Activated CD4-positive, alpha-beta T cell treated with anti-CD3 and anti-CD28 coated beads for 36 hours (primary cell): ENCODE measurements around the gene CADM1. TPM values are rescaled to one million over a fixed set of nuclear protein-coding genes. Genes with fewer than 3 reads are reported as not detected.

Experiments
- ATAC-seq: fragments of 200-7000 bp; cut with Tn5 transposase; one replicate; pipeline ENCODE4 v1.10.0; 2021; ENCODE audit warnings: mild to moderate bottlenecking, moderate library complexity
- CTCF ChIA-PET: fragments of 350-600 bp; sonication (Branson Sonifier 250); formaldehyde crosslinking; loops from one replicate; lab custom pipeline; 2021; ENCODE audit warnings: antibody characterized with exemption; lab: Charles Lee
- POLR2A ChIA-PET: fragments of 350-600 bp; sonication (Branson Sonifier 250); formaldehyde crosslinking; loops from one replicate; lab custom pipeline; 2021; ENCODE audit warnings: antibody characterized with exemption, inconsistent platforms; lab: Charles Lee
- DNase-seq: peaks from one replicate; pipeline ENCODE4 v3.0.0-alpha.2; 2020
- H3K27ac Mint-ChIP-seq: one replicate; pipeline ENCODE4 v1.8.0; 2021; ENCODE audit warnings: mixed read lengths
- H3K27me3 Mint-ChIP-seq: one replicate; pipeline ENCODE4 v1.8.0; 2021; ENCODE audit warnings: mixed read lengths
- H3K36me3 Mint-ChIP-seq: one replicate; pipeline ENCODE4 v1.8.0; 2021; ENCODE audit warnings: low read depth, mixed read lengths
- H3K4me1 Mint-ChIP-seq: one replicate; pipeline ENCODE4 v1.8.0; 2021; ENCODE audit warnings: mixed read lengths
- H3K4me3 Mint-ChIP-seq: one replicate; pipeline ENCODE4 v1.8.0; 2021; ENCODE audit warnings: mild to moderate bottlenecking, moderate library complexity, mixed read lengths
- H3K9me3 Mint-ChIP-seq: one replicate; pipeline ENCODE4 v1.8.0; 2021; ENCODE audit warnings: low read depth, mixed read lengths
- intact Hi-C, 2 experiments: fragments of 100-400 bp; cut with DNase I in 1 of 2; cut with micrococcal nuclease in 1 of 2; formaldehyde crosslinking; loops; one replicate each; pipeline versions ENCODE4 v1.14.2 to v1.15.1; 2022 to 2024; cut with DNase I, micrococcal nuclease
- total RNA-seq, 2 experiments: library from RNA; stranded (reverse); gene quantifications; one replicate each; pipeline ENCODE4 v1.2.3, GENCODE V29; 2021

CADM1 gene
- total RNA-seq, 2 experiments from 2014 or later: 0.58 to 0.91 TPM

GRCh38 chr11:115506954-115507675 lies 2.9 kb upstream of the CADM1 start:
- intact Hi-C loops: loop anchor here in 1 of 2 experiments (10.0 kb wide), 1 partner anchor 1632 kb away; the partner anchor contains the start of gene USP28
- no peak for DNase-seq
- Mint-ChIP-seq H3K4me1 (peaks cover 10% of the 10 kb centered on the region), H3K27me3 (peaks cover 34% of the 10 kb centered on the region), H3K27ac (no peak overlapping the region), H3K36me3 (no peaks in the 10 kb centered on the region), H3K9me3 (no peaks in the 10 kb centered on the region), H3K4me3 (no peak overlapping the region)
- no peak for ATAC-seq
- ChIA-PET CTCF (interaction anchor here (0.6 kb wide), 1 partner anchor 44 kb away, joined by 3 read pairs; no protein-coding TSS in a partner anchor), POLR2A (no interaction called here)

GRCh38 chr11:115505175-115505574 lies 960 bp upstream of the CADM1 start:
- ATAC-seq (no peak), DNase-seq (no peak)
- no peak overlapping the region for H3K4me3 Mint-ChIP-seq
- H3K4me1 Mint-ChIP-seq: peaks cover 10% of the 10 kb centered on the region
- POLR2A ChIA-PET: no interaction called here
- CTCF ChIA-PET: no interaction called here
- no peaks in the 10 kb centered on the region for H3K9me3 Mint-ChIP-seq
- no peak overlapping the region for H3K27ac Mint-ChIP-seq
- intact Hi-C loops: loop anchor here in 1 of 2 experiments (2.0 to 10.0 kb wide), 2 partner anchors 170 to 1630 kb away; partner anchors contain the start of gene USP28
- H3K27me3 Mint-ChIP-seq: peaks cover 32% of the 10 kb centered on the region
- H3K36me3 Mint-ChIP-seq: no peaks in the 10 kb centered on the region

GRCh38 chr11:115503886-115504275 lies 334 bp downstream of the CADM1 start:
- ChIA-PET CTCF (no interaction called here), POLR2A (no interaction called here)
- Mint-ChIP-seq H3K27ac (no peak overlapping the region), H3K4me1 (peaks cover 10% of the 10 kb centered on the region), H3K36me3 (no peaks in the 10 kb centered on the region), H3K27me3 (peaks cover 30% of the 10 kb centered on the region), H3K4me3 (peak overlapping the region; percentile 44), H3K9me3 (no peaks in the 10 kb centered on the region)
- intact Hi-C loops: loop anchor here (1.0 to 10.0 kb wide), 6 partner anchors 167 to 1629 kb away; partner anchors contain the start of genes BUD13 (in 1 of the 2) and USP28 (in 1 of the 2)
- ATAC-seq: no peak
- DNase-seq: peak; percentile 6

GRCh38 chr11:115503083-115503885 lies 931 bp downstream of the CADM1 start:
- no peaks in the 10 kb centered on the region for H3K36me3 Mint-ChIP-seq
- DNase-seq (peak; percentile 52), ATAC-seq (peak; percentile 21)
- no peaks in the 10 kb centered on the region for H3K9me3 Mint-ChIP-seq
- H3K4me3 Mint-ChIP-seq: peak overlapping the region; percentile 44
- H3K27me3 Mint-ChIP-seq: peaks cover 32% of the 10 kb centered on the region
- POLR2A ChIA-PET: no interaction called here
- CTCF ChIA-PET: no interaction called here
- no peak overlapping the region for H3K27ac Mint-ChIP-seq
- peaks cover 10% of the 10 kb centered on the region for H3K4me1 Mint-ChIP-seq
- intact Hi-C loops: loop anchor here (5.0 to 10.0 kb wide), 4 partner anchors 166 to 1628 kb away; partner anchors contain the start of genes BUD13 (in 1 of the 2) and USP28 (in 1 of the 2)

GRCh38 chr11:115502636-115503082 lies 1.6 kb downstream of the CADM1 start:
- H3K4me1 Mint-ChIP-seq: peaks cover 10% of the 10 kb centered on the region
- ChIA-PET CTCF (no interaction called here), POLR2A (no interaction called here)
- peaks cover 33% of the 10 kb centered on the region for H3K27me3 Mint-ChIP-seq
- H3K27ac Mint-ChIP-seq: no peak overlapping the region
- ATAC-seq: no peak
- H3K4me3 Mint-ChIP-seq: no peak overlapping the region
- DNase-seq: no peak
- H3K36me3 Mint-ChIP-seq: no peaks in the 10 kb centered on the region
- intact Hi-C loops: loop anchor here (5.0 to 10.0 kb wide), 4 partner anchors 165 to 1628 kb away; partner anchors contain the start of genes BUD13 (in 1 of the 2) and USP28 (in 1 of the 2)
- H3K9me3 Mint-ChIP-seq: no peaks in the 10 kb centered on the region

GRCh38 chr11:115501893-115502589 lies 2.2 kb downstream of the CADM1 start:
- peak; percentile 35 for DNase-seq
- intact Hi-C loops: loop anchor here (5.0 to 10.0 kb wide), 4 partner anchors 165 to 1627 kb away; partner anchors contain the start of genes BUD13 (in 1 of the 2) and USP28 (in 1 of the 2)
- peaks cover 10% of the 10 kb centered on the region for H3K4me1 Mint-ChIP-seq
- no peak overlapping the region for H3K27ac Mint-ChIP-seq
- no peaks in the 10 kb centered on the region for H3K9me3 Mint-ChIP-seq
- peak; percentile 45 for ATAC-seq
- ChIA-PET CTCF (no interaction called here), POLR2A (no interaction called here)
- H3K27me3 Mint-ChIP-seq: peaks cover 33% of the 10 kb centered on the region
- H3K4me3 Mint-ChIP-seq: no peak overlapping the region
- no peaks in the 10 kb centered on the region for H3K36me3 Mint-ChIP-seq

- intact Hi-C loops: loop anchor here (5.0 to 10.0 kb wide), 4 partner anchors 164 to 1627 kb away; partner anchors contain the start of genes BUD13 (in 1 of the 2) and USP28 (in 1 of the 2)
- H3K27me3 Mint-ChIP-seq: peaks cover 30% of the 10 kb centered on the region
- H3K36me3 Mint-ChIP-seq: no peaks in the 10 kb centered on the region
- DNase-seq (no peak), ATAC-seq (no peak)
- peaks cover 10% of the 10 kb centered on the region for H3K4me1 Mint-ChIP-seq
- H3K27ac Mint-ChIP-seq: no peak overlapping the region
- no peaks in the 10 kb centered on the region for H3K9me3 Mint-ChIP-seq
- ChIA-PET POLR2A (no interaction called here), CTCF (no interaction called here)
- no peak overlapping the region for H3K4me3 Mint-ChIP-seq
These were observed 2.7 kb downstream of the CADM1 start for GRCh38 chr11:115501502-115501892.

- DNase-seq (no peak), ATAC-seq (no peak)
- H3K36me3 Mint-ChIP-seq: no peaks in the 10 kb centered on the region
- H3K9me3 Mint-ChIP-seq: no peaks in the 10 kb centered on the region
- intact Hi-C loops: loop anchor here (5.0 to 10.0 kb wide), 4 partner anchors 164 to 1626 kb away; partner anchors contain the start of genes BUD13 (in 1 of the 2) and USP28 (in 1 of the 2)
- no peak overlapping the region for H3K27ac Mint-ChIP-seq
- peaks cover 10% of the 10 kb centered on the region for H3K4me1 Mint-ChIP-seq
- POLR2A ChIA-PET: no interaction called here
- CTCF ChIA-PET: no interaction called here
- H3K4me3 Mint-ChIP-seq: no peak overlapping the region
- peaks cover 33% of the 10 kb centered on the region for H3K27me3 Mint-ChIP-seq
These were observed 3.4 kb downstream of the CADM1 start for GRCh38 chr11:115500547-115501501.

GRCh38 chr11:115499891-115500290 lies 4.3 kb downstream of the CADM1 start:
- intact Hi-C loops: loop anchor here (5.0 to 10.0 kb wide), 4 partner anchors 163 to 1625 kb away; partner anchors contain the start of genes BUD13 (in 1 of the 2) and USP28 (in 1 of the 2)
- H3K27me3 Mint-ChIP-seq: peaks cover 27% of the 10 kb centered on the region
- POLR2A ChIA-PET: no interaction called here

GRCh38 chr11:115499241-115499799 lies 4.9 kb downstream of the CADM1 start:
- ChIA-PET POLR2A (no interaction called here), CTCF (no interaction called here)
- no peak for DNase-seq
- ATAC-seq: no peak
- Mint-ChIP-seq H3K4me3 (no peak overlapping the region), H3K36me3 (no peaks in the 10 kb centered on the region), H3K9me3 (no peaks in the 10 kb centered on the region), H3K27me3 (peaks cover 23% of the 10 kb centered on the region), H3K4me1 (peaks cover 6% of the 10 kb centered on the region), H3K27ac (no peak overlapping the region)
- intact Hi-C loops: no loop called here

More at GRCh38 chr11:115499891-115500290, 4.3 kb downstream of the CADM1 start:
- no peak overlapping the region for H3K4me3 Mint-ChIP-seq
- no peaks in the 10 kb centered on the region for H3K9me3 Mint-ChIP-seq
- ATAC-seq (no peak), DNase-seq (no peak)
- CTCF ChIA-PET: no interaction called here
- H3K4me1 Mint-ChIP-seq: peaks cover 9% of the 10 kb centered on the region
- H3K36me3 Mint-ChIP-seq: no peaks in the 10 kb centered on the region
- H3K27ac Mint-ChIP-seq: no peak overlapping the region
